NOMO-1 treated with dmso at 0.1 percent for 144 hours (cell line): ENCODE measurements around the gene PEX7.
"Not testable (repeated sequence)": the region's sequence is repeated elsewhere in the genome, so short reads cannot be mapped to it uniquely, and the experiment has no call there.

Experiments used
- DNase-seq: peaks from one replicate; lab custom pipeline; 2025; ENCODE audit not compliant: unreplicated experiment; lab: John Stamatoyannopoulos, UW

PEX7 gene

DNA sequence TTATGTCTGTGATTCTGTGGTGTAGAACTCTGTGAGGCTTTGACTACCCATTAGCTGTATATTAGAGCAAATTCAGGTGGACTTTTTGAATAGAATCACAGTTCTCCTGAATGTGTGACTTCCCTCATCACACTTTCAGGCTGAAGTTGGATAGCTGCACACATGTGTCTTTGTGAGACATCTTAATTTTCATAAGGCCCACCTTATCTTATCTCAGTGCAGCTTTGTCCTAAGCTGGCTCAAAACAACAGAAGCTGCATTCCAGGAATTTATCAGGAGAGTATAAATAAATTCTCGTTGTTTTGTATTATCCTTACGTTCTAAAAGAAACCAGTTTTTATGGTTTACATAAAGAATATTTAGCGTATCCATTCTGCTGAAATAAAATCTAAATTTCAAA, 73.5 kb downstream of the PEX7 start:
- DNase-seq = no peak

DNA sequence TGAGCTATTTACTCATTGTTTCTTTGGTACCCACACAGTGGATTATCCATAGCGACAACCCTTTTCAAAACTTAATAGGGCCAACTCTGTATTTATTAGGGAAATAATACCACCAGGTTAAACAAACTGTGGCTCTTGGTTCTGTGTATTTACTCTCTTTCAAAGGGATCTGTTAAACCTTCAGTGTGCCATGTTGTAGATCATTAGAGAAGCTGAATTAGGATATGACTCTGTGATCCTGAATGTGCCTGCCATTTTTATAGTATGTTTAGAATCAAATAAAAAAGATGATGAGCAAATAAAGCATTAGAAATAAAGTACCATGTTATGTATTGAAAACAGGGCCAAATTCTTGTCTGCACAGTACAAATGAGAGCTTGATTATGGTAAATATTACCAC, 74.7 kb downstream of the PEX7 start:
- no peak for DNase-seq

DNA sequence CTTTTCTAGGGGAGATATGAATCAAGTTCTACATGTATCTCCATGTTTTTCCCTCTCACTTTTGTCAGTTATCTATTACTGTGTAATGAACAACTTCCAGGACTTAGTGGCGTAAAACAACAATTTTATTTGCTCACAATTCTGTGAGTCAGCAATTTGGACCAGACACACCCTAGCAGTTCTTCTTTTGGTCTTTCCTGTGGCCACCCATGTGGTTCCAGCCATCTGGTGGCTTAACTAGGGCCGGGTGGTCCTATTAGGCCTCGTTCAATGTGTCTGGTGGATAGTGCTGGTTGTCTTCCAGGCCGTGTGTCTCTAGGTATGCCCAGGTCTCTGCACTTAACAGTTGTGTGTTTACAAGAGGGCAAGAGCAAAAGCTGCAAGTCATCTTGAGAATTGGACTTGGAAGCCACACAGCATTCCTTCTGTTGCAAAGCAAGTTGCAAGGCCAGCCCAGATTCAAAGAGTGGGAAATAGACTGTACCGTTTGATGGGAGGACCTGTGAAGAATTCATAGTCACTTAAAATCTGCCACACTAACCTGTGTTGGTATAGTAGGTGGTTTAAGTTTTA, 78.9 kb downstream of the PEX7 start:
- DNase-seq = no peak

DNA sequence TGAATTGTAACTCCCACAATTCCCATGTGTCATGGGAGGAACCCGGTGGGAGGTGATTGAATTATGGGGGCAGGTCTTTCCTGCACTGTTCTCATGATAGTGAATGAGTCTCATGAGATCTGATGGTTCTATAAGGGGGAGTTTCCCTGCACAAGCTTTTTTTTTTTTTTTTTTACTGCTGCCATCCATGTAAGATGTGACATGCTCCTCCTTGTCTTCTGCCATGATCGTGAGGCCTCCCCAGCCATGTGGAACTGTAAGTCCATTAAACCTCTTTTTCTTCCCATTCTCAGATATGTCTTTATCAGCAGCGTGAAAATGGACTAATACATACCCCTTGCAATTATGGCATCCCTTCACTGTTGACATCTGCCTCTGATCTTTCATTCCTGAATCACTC, 82.1 kb downstream of the PEX7 start:
- DNase-seq = not testable (repeated sequence)

DNA sequence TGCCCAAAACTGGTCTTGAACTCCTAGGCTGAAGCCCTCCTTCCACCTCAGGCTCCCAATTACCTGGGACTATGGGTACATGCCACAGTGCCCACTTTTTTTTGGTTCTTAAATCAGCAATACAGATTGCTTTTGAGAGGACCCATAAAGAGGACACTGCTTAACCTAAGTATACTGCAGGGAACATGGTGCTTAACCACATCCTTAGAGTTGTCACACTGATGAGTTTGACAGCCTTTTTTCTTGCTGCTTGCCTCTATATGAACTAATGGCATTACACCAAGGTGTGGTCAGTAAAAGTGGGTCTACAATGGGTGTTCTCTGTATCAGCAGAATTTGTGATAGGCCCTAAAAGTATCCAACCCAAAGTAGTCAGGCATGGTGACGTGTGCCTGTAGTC, 92.6 kb downstream of the PEX7 start:
- no peak for DNase-seq

DNA sequence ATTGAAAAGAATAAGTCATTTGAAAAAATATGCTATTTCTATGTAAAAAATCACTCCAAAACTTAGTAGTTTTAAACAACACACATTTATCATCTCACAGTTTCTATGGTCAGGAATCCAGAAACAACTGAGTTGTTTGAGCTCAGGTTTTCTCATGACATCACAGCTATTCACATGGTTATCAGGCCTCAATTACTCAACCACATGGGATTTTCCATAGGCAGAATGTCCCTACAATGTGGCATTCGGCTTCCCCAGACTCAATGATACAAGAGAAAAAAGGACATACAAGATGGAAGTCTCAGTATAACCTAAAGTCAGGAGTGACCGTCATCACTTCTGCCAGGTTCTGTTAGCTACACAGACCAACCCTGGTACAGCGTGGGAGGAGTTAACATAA, 96.3 kb downstream of the PEX7 start:
- no peak for DNase-seq

DNA sequence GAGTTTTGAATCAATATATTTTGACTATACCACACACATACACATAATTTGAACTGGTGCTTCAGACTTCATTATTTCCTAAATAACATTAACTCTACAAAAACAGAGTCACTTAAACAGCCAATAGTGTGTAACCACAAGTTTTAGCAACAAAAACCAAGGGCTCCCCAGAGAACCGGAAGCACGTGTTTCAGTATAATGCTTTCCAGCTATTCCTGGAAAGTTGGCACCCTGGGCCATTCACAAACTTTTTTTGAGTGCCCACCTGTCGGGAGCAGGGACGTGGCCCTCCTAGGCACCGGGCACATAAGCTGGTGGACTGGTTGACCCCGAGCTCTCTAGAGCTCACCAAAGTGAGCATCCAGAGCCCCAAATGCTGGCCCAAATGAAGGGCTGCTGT, 97.8 kb downstream of the PEX7 start:
- DNase-seq = no peak

DNA sequence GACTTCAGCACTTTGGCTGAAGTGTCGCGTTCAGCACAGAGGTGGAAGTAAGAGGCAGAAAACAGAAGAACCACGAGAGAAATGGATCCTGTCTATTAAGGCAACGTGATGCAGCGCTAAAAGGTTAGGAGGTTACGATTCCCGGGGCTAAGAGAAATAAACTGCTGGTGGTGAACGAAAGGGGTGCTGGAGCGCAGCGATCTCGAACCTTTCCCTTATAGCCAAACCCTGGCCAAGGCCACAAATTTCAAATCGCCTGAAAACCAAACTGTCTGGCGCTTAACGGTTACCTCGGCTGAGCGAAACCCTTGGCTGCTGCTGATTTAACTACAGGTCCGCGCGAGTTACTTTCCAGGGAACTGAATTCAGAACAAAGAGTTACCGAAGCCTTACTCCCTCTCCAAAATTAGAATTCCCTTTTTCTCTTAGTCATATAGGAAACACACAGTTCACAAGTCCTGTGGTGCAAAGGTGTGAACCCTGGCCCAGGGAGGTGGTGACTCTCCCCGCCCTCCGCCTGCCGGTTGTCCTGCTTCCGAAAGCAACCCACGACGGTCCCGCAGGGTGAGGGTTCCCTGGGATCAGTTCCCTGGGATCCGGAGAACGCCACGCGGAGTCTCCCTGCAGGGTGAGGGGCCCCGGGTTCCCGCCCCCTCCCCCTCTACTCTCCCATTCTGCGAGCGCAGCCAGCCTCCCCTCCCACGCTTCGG, 98.4 kb downstream of the PEX7 start:
- no peak for DNase-seq

DNA sequence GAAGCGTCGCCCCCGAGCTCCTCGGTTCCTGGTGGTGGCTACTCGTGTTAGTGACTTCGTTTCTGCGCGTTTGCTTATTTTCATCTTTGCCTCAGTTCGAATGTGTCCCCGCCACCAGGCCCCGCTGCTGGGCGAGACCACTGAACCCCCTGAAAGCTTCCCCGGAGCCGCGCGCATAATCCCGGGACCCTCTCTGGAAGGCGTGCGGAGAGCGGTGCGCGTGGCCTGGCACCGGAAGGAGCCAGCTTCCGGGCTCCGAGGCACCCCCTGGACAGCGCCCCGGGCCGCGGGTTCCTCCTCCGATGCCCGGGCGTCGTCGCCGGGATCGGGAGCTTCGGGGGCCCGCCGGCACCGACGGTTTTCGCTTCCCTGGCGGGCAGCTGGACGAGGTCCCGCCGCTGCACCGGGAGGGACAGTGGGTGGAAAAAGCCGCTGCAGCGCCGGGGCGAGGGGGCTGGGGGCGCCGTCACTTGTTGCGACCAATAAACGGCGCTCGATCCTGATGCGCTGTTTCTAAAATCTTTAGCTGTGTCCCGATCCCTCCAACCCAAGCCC, 99.1 kb downstream of the PEX7 start:
- no peak for DNase-seq

DNA sequence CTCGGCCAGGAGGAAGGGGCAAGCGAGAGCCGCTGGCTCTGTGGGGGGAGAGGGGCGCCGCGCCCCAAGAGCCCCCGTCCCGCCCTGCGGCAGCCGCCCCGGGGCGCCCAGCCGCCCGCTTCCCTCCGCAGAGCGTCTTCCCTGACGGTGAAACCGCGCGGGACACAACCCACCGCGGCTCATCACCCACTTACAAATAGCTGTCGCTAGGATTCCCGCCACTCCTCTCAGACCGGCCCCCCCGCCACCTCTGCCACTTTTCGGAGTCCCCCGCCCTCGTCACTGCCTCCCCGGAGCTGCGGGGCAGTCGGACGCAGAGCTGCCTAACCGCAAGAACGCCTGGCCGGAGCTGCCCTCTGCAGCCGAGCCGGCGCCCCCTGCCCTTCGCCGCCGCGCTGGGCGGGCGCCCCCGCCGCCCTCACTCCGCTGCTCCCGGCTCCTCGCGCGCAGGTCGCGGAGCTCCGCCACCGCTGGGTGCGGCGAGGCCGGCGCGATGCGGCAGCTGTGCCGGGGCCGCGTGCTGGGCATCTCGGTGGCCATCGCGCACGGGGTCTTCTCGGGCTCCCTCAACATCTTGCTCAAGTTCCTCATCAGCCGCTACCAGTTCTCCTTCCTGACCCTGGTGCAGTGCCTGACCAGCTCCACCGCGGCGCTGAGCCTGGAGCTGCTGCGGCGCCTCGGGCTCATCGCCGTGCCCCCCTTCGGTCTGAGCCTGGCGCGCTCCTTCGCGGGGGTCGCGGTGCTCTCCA, 99.7 kb downstream of the PEX7 start, which contains the start of gene SLC35D3:
SLC35D3 (plus strand) TSS at position 366 of the 749 bp plus-strand sequence; CDS start at position 494, 128 bp downstream.
- DNase-seq = no peak

DNA sequence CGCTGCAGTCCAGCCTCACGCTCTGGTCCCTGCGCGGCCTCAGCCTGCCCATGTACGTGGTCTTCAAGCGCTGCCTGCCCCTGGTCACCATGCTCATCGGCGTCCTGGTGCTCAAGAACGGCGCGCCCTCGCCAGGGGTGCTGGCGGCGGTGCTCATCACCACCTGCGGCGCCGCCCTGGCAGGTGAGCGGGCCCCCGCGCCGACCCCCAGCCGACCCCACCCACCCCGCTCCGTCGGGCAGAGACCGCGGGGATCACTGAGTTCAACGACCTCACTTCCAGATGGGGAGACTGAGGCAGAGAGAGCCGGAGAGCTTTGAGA, 100.3 kb downstream of the PEX7 start:
- no peak for DNase-seq

DNA sequence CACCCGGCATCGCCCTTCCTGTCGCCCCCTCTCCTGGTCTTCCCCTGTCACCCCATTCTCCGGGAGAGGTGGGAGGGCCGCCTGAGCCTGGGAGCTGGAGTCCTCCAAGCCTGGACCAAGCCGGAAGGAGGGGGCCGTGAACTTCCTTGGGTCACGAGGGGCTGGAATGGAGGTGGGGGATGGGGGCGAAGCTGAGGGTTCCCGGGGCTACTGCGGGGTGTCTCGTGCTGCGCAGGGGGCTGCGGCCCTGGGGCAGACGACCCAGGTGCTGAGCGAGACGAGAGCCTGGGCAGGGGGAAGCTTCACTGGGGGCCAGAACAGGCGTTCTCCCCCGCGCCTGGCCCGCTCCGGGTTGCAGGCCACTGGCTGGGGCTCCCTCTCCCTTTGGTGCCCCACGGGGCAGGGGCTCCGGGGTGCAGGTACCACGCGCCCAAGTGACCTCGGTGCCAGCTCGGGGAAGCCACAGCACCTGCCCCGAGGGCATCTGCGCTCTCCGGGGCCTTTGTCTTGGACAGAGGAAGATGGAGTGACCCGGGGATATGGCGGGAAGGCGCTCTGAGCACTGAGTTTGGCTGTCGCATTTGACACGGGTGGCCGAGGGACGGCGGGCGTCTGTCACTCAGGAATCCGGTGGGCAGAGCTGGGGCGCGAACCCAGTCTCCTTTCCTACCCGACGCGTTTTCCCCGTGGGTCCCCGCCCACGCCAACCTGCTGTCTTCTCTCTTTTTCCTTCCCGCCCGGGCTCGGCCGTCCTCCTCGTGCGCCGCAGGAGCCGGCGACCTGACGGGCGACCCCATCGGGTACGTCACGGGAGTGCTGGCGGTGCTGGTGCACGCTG, 100.9 kb downstream of the PEX7 start:
- no peak for DNase-seq

DNA sequence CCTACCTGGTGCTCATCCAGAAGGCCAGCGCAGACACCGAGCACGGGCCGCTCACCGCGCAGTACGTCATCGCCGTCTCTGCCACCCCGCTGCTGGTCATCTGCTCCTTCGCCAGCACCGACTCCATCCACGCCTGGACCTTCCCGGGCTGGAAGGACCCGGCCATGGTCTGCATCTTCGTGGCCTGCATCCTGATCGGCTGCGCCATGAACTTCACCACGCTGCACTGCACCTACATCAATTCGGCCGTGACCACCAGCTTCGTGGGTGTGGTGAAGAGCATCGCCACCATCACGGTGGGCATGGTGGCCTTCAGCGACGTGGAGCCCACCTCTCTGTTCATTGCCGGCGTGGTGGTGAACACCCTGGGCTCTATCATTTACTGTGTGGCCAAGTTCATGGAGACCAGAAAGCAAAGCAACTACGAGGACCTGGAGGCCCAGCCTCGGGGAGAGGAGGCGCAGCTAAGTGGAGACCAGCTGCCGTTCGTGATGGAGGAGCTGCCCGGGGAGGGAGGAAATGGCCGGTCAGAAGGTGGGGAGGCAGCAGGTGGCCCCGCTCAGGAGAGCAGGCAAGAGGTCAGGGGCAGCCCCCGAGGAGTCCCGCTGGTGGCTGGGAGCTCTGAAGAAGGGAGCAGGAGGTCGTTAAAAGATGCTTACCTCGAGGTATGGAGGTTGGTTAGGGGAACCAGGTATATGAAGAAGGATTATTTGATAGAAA, 101.7 kb downstream of the PEX7 start:
- DNase-seq = no peak

DNA sequence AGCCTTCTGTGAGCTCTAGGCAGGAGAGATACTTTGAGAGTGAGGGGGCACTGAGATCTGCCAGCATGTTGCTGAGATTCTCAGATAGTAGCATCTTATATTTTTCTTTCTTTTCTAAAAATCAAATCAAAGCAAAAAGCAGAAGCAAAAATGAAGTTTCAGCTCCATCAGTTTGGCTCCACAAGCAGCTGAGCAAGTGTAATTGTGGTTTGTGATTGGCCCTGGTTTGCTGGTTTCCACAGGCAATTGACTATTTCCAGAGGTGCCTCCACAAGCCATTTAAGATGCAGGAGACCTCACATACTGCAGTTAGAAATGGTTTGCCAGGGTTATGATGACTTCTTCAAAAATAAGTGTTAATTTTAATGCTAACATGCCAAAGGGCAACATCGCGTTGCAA, 104.0 kb downstream of the PEX7 start:
- DNase-seq = no peak

DNA sequence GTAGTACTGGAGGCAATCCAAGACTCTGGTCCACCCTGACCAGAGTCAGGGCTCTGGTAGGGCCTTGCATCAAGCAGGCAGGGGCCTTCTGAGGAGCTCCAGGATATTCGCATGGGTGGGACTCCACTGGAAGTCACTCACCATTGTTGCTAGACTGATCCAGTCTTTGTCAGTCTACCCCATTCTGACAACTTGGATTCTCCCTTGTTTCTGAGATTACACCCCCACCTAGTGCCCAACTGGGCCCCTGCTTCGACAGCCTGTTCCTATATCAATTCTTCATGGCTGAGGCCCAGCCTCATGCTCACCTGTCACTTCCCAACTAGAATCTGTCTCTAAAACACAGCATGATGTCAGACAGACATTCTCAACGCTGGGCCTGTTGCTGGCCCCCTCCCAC, 104.9 kb downstream of the PEX7 start:
- no peak for DNase-seq

DNA sequence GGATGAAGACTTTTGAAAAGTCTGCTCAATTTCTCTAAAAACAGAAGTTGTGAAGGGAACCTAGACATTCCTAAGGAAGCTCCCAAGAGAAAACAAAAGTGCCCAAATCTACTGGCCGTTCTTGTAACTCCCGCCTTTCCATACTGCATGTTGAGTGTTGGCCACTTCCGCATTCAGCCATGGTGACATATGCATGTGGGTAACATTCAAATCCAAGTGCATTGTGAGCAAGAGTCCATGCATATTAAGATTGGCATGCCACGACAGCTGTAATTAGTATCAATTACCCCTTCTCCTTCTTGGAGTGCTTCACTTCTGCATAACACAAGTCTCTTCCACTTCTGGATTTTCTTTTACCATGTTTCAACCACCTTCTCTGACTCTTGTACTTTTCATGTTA, 108.1 kb downstream of the PEX7 start:
- no peak for DNase-seq

DNA sequence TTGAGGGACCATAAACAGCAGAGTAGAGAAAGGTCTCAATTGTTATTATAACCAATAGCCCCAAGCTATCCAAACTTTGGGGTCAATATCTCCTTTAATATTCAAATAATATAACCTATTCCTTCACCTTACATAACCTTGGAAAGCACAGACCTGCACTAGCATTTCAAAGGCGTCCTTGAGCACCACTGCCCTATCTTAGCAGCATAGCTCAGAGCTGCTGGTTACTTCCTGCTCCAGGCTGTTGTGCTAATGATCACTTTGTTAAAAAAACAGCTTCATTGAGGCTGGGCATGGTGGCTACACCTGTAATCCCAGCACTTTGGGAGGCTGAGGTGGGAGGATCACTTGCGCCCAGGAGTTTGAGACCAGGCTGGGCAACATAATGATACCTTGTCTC, 110.2 kb downstream of the PEX7 start:
- DNase-seq = no peak

DNA sequence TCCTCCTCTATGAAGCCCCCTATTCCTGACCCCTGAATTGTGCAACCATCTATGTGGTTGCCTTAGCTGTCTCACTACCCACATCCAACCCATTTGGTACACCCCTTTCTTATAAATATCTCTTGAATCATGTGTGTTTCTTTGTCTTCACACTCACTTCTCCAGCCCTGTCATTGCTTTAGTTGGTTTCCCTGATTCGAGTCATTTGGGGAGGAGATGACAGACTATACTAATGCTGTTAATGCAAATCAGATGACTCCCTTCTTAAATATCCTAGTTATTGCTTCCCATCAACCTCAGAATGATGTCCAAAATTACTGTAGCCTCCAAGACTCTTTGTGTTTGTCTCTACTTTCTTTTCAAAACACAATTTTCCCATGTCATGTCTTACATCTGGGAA, 122.7 kb downstream of the PEX7 start:
- DNase-seq = no peak

DNA sequence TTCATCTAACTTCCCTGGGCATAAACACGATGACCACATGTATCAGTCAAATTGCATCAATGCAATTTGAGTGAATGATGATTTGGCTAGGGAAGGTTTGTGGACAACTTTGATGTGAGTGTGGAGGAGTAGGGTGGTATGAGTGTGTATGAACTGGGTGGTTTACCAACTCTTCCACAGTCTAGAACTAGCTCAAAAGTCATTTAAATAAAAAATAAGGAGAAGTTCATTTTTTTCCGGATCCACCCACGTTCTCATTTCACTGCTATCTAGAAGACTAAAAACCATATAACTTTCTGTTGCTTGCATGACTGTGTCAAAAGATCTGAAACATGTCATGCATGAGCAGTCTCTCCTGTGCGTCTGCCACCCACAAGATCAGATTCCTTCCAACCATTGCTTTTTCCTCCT, 123.3 kb downstream of the PEX7 start:
- DNase-seq = no peak

DNA sequence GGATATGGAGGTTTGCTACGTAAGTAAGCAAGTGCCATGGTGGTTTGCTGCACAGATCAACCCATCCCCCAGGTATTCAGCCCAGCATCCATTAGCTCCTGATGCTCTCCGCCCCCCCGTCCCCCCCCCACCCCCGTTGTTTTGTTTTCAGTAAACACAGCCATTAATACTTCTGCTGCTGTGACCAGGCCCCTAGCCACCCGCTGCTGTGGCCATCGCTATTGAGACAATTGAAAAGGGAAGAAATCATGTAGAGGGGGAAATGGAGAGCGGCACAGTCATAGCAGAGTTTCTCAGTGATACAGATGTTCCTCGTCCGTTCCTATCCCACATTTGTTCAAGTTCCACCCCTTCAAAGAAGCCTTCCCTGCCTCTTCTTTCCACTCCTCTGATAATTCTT, 124.6 kb downstream of the PEX7 start:
- no peak for DNase-seq

DNA sequence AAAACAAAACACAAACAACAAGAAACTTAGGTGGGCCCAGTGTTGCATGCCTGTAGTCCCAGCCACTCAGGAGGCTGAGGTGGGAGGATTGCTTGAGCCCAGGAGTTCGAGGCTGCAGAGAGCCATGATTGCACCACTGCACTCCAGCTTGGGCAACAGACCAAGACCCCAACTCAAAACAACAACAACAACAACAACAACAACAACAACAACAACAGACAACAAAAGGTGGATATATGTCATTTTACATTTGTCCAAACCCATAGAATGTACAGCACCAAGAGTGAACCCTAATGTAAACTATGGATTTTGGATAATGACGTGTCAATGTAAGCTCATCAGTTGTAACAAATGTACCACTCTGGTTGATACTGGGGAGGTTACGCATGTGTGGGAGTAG, 127.6 kb downstream of the PEX7 start:
- DNase-seq = not testable (repeated sequence)
